WTC11 (cell line): Measurements from ENCODE around the gene NOC2L. TPM values are rescaled to one million over a fixed set of nuclear protein-coding genes. Genes with fewer than 3 reads are reported as not detected.

Experiments used
- ATAC-seq: fragments of 200-7000 bp; cut with Tn5 transposase; 2 replicates; pipeline ENCODE4 v1.10.0; 2021; ENCODE audit warnings: mild to moderate bottlenecking, moderate library complexity
- CTCF ChIA-PET: fragments of 300-600 bp; sonication (Branson Sonifier 250); formaldehyde crosslinking; loops from one replicate; lab custom pipeline; 2021; ENCODE audit warnings: antibody characterized with exemption; lab: Charles Lee
- POLR2A ChIA-PET: fragments of 350-600 bp; sonication (Branson Sonifier 250); formaldehyde crosslinking; loops from one replicate; lab custom pipeline; 2021; ENCODE audit warnings: antibody characterized with exemption; lab: Charles Lee
- DNase-seq: peaks from one replicate; pipeline ENCODE4 v3.0.0; 2021; ENCODE audit warnings: low spot score
- H3K27ac Mint-ChIP-seq: 2 replicates; pipeline ENCODE4 v1.8.0; 2021; ENCODE audit warnings: mixed read lengths
- H3K27me3 Mint-ChIP-seq: 2 replicates; pipeline ENCODE4 v1.8.0; 2021; ENCODE audit warnings: low read depth, mild to moderate bottlenecking, moderate library complexity, mixed read lengths
- H3K36me3 Mint-ChIP-seq: 2 replicates; pipeline ENCODE4 v1.8.0; 2021; ENCODE audit warnings: mixed read lengths
- H3K4me1 Mint-ChIP-seq: 2 replicates; pipeline ENCODE4 v1.8.0; 2022; ENCODE audit warnings: mixed read lengths
- H3K4me3 Mint-ChIP-seq: 2 replicates; pipeline ENCODE4 v1.8.0; 2021; ENCODE audit warnings: mild to moderate bottlenecking, moderate library complexity, mixed read lengths
- H3K9me3 Mint-ChIP-seq: 2 replicates; pipeline ENCODE4 v1.8.0; 2021; ENCODE audit warnings: mixed read lengths
- CREB1 ChIP-seq: sonication (generic); formaldehyde crosslinking; IDR thresholded peaks from 2 replicates; pipeline ENCODE4 v1.8.0; 2023; ENCODE audit warnings: mild to moderate bottlenecking, missing genetic modification reagents
- IRF2 ChIP-seq: sonication (generic); formaldehyde crosslinking; IDR thresholded peaks from 2 replicates; pipeline ENCODE4 v1.8.0; 2022; ENCODE audit warnings: low read depth, missing genetic modification reagents, borderline replicate concordance
- KAT7 ChIP-seq: sonication (generic); formaldehyde crosslinking; IDR thresholded peaks from 2 replicates; pipeline ENCODE4 v1.8.1; 2023; ENCODE audit warnings: missing genetic modification reagents, mild to moderate bottlenecking, borderline replicate concordance
- MXD4 ChIP-seq: fragments of 250-450 bp; sonication (Bioruptor Pico); IDR thresholded peaks from 2 replicates; pipeline ENCODE4 v1.8.0; 2021; ENCODE audit warnings: mild to moderate bottlenecking, moderate library complexity, borderline replicate concordance
- MYBL2 ChIP-seq: sonication (generic); formaldehyde crosslinking; IDR thresholded peaks from 2 replicates; pipeline ENCODE4 v1.8.1; 2023; ENCODE audit warnings: mild to moderate bottlenecking, moderate library complexity, missing genetic modification reagents
- NFYB ChIP-seq: sonication (generic); formaldehyde crosslinking; conservative IDR thresholded peaks from 2 replicates; pipeline ENCODE4 v1.8.0; 2022; ENCODE audit warnings: low read depth, missing genetic modification reagents
- OVOL2 ChIP-seq: fragments of 250-450 bp; sonication (Bioruptor Pico); IDR thresholded peaks from 2 replicates; pipeline ENCODE4 v1.9.0; 2021; ENCODE audit warnings: mild to moderate bottlenecking, borderline replicate concordance
- RORB ChIP-seq: fragments of 250-450 bp; sonication (Bioruptor Pico); IDR thresholded peaks from 2 replicates; pipeline ENCODE4 v1.9.0; 2021; ENCODE audit warnings: mild to moderate bottlenecking
- SMAD3 ChIP-seq: sonication (generic); formaldehyde crosslinking; IDR thresholded peaks from 2 replicates; pipeline ENCODE4 v1.8.0; 2022; ENCODE audit warnings: missing genetic modification reagents, mild to moderate bottlenecking, borderline replicate concordance
- SOX15 ChIP-seq: fragments of 250-450 bp; sonication (Bioruptor Pico); IDR thresholded peaks from 2 replicates; pipeline ENCODE4 v1.9.0; 2021; ENCODE audit warnings: mild to moderate bottlenecking
- ZNF121 ChIP-seq: sonication (generic); formaldehyde crosslinking; IDR thresholded peaks from 2 replicates; pipeline ENCODE4 v1.8.0; 2023; ENCODE audit warnings: missing genetic modification reagents
- ZNF219 ChIP-seq: sonication (generic); formaldehyde crosslinking; IDR thresholded peaks from 2 replicates; pipeline ENCODE4 v1.8.0; 2023; ENCODE audit warnings: missing genetic modification reagents, mild to moderate bottlenecking, borderline replicate concordance
- ZNF263 ChIP-seq: sonication (generic); formaldehyde crosslinking; IDR thresholded peaks from 2 replicates; pipeline ENCODE4 v1.8.1; 2022; ENCODE audit warnings: low read depth, mild to moderate bottlenecking, moderate library complexity, missing genetic modification reagents
- ZNF396 ChIP-seq: fragments of 250-450 bp; sonication (Bioruptor Pico); IDR thresholded peaks from 2 replicates; pipeline ENCODE4 v1.8.0; 2021; ENCODE audit warnings: mild to moderate bottlenecking, moderate library complexity, borderline replicate concordance
- ZNF416 ChIP-seq: fragments of 250-450 bp; sonication (Bioruptor Pico); IDR thresholded peaks from 2 replicates; pipeline ENCODE4 v1.9.0; 2021; ENCODE audit warnings: mild to moderate bottlenecking, inconsistent platforms
- total RNA-seq: library from RNA; stranded (reverse); gene quantifications from 3 replicates; pipeline ENCODE4 v1.2.3, GENCODE V29; 2021
- TF ChIP-seq, protein P1 (sequence below): sonication (generic); formaldehyde crosslinking; IDR thresholded peaks from 2 replicates; pipeline ENCODE4 v1.8.1; 2023; ENCODE audit warnings: mild to moderate bottlenecking, moderate library complexity, missing genetic modification reagents
- TF ChIP-seq, protein P2 (sequence below): sonication (generic); formaldehyde crosslinking; IDR thresholded peaks from 2 replicates; pipeline ENCODE4 v1.8.1; 2023; ENCODE audit warnings: mild to moderate bottlenecking, missing genetic modification reagents, moderate library complexity
- TF ChIP-seq, protein P3 (sequence below): sonication (generic); formaldehyde crosslinking; IDR thresholded peaks from 2 replicates; pipeline ENCODE4 v1.8.0; 2022; ENCODE audit warnings: mild to moderate bottlenecking, missing genetic modification reagents
- TF ChIP-seq, protein P4 (sequence below): sonication (generic); formaldehyde crosslinking; IDR thresholded peaks from 2 replicates; pipeline ENCODE4 v1.8.1; 2023; ENCODE audit warnings: mild to moderate bottlenecking, missing genetic modification reagents
- TF ChIP-seq, protein P5 (sequence below): sonication (generic); formaldehyde crosslinking; IDR thresholded peaks from 2 replicates; pipeline ENCODE4 v1.8.1; 2023; ENCODE audit warnings: mild to moderate bottlenecking, missing genetic modification reagents, moderate library complexity
- TF ChIP-seq, protein P6 (sequence below): fragments of 250-450 bp; sonication (Bioruptor Pico); IDR thresholded peaks from 2 replicates; pipeline ENCODE4 v1.8.0; 2021; ENCODE audit warnings: mild to moderate bottlenecking
- TF ChIP-seq, protein P7 (sequence below): sonication (generic); formaldehyde crosslinking; IDR thresholded peaks from 2 replicates; pipeline ENCODE4 v1.8.0; 2023; ENCODE audit warnings: missing genetic modification reagents, mild to moderate bottlenecking, borderline replicate concordance

The NOC2L gene
- total RNA-seq, 1 experiment from 2014 or later, result 182 TPM

DNA sequence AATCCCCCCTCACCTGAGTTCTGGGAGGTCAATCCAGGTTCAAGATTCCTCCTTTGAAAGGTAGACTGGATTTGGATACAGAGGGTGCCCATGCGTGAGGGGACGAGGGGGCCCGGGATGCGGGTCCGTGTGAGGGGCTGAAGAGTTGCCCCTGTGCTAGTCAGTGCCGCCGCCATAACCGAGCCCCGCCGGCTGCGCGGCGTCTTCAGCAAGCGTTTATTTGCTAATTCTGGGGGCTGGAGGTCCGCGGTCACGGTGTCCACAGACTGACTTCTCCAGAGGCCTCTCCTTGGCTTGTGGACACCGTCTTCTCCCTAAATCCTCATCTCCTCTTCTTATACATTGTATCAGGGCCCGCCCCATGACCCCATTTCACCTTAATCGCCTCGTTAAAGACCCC lies 56.3 kb downstream of the NOC2L start:
- Mint-ChIP-seq H3K9me3 (peaks cover 3% of the 10 kb centered on the region; the same call in 1 of the 2 replicates), H3K27me3 (peaks cover 73% of the 10 kb centered on the region), H3K4me3 (no peak overlapping the region), H3K4me1 (peaks cover 5% of the 10 kb centered on the region), H3K27ac (no peak overlapping the region), H3K36me3 (no peaks in the 10 kb centered on the region)
- ChIA-PET POLR2A (interaction anchor here (0.7 kb wide), 1 partner anchor 265 kb away, joined by 3 read pairs; no protein-coding TSS in a partner anchor), CTCF (interaction anchor here (0.7 to 1.1 kb wide), 2 partner anchors 36 to 80 kb away, joined by 3 to 4 read pairs; no protein-coding TSS in a partner anchor)
- ATAC-seq, result no peak
- DNase-seq, result no peak
- no peak for TF ChIP-seq KAT7 (CRISPR knock-in tag)
- TF ChIP-seq IRF2 (CRISPR knock-in tag), result no peak
- TF ChIP-seq ZNF263, result no peak
- TF ChIP-seq RORB, result no peak
- TF ChIP-seq MXD4 (CRISPR knock-in tag), result no peak
- TF ChIP-seq, protein P1, sequence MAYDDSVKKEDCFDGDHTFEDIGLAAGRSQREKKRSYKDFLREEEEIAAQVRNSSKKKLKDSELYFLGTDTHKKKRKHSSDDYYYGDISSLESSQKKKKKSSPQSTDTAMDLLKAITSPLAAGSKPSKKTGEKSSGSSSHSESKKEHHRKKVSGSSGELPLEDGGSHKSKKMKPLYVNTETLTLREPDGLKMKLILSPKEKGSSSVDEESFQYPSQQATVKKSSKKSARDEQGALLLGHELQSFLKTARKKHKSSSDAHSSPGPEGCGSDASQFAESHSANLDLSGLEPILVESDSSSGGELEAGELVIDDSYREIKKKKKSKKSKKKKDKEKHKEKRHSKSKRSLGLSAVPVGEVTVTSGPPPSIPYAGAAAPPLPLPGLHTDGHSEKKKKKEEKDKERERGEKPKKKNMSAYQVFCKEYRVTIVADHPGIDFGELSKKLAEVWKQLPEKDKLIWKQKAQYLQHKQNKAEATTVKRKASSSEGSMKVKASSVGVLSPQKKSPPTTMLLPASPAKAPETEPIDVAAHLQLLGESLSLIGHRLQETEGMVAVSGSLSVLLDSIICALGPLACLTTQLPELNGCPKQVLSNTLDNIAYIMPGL (CRISPR knock-in tag), result no peak
- TF ChIP-seq, protein P2, sequence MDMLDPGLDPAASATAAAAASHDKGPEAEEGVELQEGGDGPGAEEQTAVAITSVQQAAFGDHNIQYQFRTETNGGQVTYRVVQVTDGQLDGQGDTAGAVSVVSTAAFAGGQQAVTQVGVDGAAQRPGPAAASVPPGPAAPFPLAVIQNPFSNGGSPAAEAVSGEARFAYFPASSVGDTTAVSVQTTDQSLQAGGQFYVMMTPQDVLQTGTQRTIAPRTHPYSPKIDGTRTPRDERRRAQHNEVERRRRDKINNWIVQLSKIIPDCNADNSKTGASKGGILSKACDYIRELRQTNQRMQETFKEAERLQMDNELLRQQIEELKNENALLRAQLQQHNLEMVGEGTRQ, result no peak
- no peak for TF ChIP-seq ZNF121
- TF ChIP-seq ZNF416 (CRISPR knock-in tag), result no peak
- no peak for TF ChIP-seq MYBL2 (CRISPR knock-in tag)
- TF ChIP-seq CREB1, result no peak

DNA sequence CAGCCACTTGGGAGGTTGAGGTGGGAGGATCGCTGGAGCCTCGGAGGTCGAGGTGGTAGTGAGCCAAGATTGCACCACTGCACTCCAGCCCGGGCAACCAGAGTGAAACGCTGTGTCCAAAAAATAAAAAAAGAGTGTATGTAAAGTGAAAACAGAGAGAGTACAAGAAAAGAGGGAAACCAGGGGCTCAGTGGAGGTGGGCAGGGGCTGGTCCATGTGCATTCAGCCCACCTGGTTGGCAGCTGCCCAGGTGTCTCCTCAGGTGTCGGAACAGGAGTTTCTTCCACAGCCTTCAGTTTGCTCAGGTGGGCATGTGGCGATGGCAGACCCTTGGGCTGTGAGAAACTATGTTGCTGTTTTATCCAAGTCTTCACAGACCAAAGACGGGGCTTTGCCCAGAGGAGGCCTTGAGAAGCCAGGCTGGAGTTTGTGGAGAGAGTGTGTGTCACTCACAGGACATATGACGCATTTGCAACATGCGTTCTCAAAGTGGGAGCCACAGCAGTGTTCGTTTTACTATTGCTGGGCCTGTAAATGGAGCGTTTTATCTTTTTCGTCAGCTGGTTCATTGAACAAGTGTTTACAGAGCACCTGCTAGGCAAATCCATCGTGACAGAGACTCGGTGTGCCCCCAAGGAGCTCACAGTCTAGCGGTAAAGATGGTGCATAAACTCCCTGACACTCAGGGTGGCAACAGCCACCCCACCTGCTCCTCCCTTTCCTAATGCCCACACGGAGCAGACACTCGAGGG lies 57.8 kb downstream of the NOC2L start:
- Mint-ChIP-seq H3K4me1 (peaks cover 5% of the 10 kb centered on the region), H3K4me3 (no peak overlapping the region), H3K27me3 (peaks cover 71% of the 10 kb centered on the region), H3K36me3 (no peaks in the 10 kb centered on the region), H3K27ac (no peak overlapping the region), H3K9me3 (peaks cover 3% of the 10 kb centered on the region; the same call in 1 of the 2 replicates)
- ChIA-PET POLR2A (no interaction called here), CTCF (interaction anchor here (1.1 kb wide), 1 partner anchor 81 kb away, joined by 4 read pairs; no protein-coding TSS in a partner anchor)
- TF ChIP-seq SMAD3 (CRISPR knock-in tag), result no peak
- TF ChIP-seq ZNF396 (CRISPR knock-in tag), result no peak
- no peak for TF ChIP-seq SOX15 (CRISPR knock-in tag)
- TF ChIP-seq OVOL2 (CRISPR knock-in tag), result no peak
- no peak for TF ChIP-seq NFYB
- TF ChIP-seq ZNF219 (CRISPR knock-in tag), result no peak
- TF ChIP-seq, protein P3, sequence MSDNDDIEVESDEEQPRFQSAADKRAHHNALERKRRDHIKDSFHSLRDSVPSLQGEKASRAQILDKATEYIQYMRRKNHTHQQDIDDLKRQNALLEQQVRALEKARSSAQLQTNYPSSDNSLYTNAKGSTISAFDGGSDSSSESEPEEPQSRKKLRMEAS (CRISPR knock-in tag), result no peak
- TF ChIP-seq, protein P4, sequence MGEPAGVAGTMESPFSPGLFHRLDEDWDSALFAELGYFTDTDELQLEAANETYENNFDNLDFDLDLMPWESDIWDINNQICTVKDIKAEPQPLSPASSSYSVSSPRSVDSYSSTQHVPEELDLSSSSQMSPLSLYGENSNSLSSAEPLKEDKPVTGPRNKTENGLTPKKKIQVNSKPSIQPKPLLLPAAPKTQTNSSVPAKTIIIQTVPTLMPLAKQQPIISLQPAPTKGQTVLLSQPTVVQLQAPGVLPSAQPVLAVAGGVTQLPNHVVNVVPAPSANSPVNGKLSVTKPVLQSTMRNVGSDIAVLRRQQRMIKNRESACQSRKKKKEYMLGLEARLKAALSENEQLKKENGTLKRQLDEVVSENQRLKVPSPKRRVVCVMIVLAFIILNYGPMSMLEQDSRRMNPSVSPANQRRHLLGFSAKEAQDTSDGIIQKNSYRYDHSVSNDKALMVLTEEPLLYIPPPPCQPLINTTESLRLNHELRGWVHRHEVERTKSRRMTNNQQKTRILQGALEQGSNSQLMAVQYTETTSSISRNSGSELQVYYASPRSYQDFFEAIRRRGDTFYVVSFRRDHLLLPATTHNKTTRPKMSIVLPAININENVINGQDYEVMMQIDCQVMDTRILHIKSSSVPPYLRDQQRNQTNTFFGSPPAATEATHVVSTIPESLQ, result no peak
- TF ChIP-seq, protein P5, sequence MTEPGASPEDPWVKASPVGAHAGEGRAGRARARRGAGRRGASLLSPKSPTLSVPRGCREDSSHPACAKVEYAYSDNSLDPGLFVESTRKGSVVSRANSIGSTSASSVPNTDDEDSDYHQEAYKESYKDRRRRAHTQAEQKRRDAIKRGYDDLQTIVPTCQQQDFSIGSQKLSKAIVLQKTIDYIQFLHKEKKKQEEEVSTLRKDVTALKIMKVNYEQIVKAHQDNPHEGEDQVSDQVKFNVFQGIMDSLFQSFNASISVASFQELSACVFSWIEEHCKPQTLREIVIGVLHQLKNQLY, result no peak
- TF ChIP-seq, protein P6, sequence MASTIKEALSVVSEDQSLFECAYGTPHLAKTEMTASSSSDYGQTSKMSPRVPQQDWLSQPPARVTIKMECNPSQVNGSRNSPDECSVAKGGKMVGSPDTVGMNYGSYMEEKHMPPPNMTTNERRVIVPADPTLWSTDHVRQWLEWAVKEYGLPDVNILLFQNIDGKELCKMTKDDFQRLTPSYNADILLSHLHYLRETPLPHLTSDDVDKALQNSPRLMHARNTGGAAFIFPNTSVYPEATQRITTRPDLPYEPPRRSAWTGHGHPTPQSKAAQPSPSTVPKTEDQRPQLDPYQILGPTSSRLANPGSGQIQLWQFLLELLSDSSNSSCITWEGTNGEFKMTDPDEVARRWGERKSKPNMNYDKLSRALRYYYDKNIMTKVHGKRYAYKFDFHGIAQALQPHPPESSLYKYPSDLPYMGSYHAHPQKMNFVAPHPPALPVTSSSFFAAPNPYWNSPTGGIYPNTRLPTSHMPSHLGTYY (CRISPR knock-in tag), result no peak
- TF ChIP-seq, protein P7, sequence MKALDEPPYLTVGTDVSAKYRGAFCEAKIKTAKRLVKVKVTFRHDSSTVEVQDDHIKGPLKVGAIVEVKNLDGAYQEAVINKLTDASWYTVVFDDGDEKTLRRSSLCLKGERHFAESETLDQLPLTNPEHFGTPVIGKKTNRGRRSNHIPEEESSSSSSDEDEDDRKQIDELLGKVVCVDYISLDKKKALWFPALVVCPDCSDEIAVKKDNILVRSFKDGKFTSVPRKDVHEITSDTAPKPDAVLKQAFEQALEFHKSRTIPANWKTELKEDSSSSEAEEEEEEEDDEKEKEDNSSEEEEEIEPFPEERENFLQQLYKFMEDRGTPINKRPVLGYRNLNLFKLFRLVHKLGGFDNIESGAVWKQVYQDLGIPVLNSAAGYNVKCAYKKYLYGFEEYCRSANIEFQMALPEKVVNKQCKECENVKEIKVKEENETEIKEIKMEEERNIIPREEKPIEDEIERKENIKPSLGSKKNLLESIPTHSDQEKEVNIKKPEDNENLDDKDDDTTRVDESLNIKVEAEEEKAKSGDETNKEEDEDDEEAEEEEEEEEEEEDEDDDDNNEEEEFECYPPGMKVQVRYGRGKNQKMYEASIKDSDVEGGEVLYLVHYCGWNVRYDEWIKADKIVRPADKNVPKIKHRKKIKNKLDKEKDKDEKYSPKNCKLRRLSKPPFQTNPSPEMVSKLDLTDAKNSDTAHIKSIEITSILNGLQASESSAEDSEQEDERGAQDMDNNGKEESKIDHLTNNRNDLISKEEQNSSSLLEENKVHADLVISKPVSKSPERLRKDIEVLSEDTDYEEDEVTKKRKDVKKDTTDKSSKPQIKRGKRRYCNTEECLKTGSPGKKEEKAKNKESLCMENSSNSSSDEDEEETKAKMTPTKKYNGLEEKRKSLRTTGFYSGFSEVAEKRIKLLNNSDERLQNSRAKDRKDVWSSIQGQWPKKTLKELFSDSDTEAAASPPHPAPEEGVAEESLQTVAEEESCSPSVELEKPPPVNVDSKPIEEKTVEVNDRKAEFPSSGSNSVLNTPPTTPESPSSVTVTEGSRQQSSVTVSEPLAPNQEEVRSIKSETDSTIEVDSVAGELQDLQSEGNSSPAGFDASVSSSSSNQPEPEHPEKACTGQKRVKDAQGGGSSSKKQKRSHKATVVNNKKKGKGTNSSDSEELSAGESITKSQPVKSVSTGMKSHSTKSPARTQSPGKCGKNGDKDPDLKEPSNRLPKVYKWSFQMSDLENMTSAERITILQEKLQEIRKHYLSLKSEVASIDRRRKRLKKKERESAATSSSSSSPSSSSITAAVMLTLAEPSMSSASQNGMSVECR (CRISPR knock-in tag), result no peak
- no peak for ATAC-seq
- DNase-seq, result no peak
